ENCODE data around the gene FAP.

- TF ChIP-seq POLR2A (IDR thresholded peaks at IDR 0.05) (no peak), CTCF (IDR thresholded peaks at IDR 0.05) (no peak)
These were observed 87.1 kb downstream of the FAP start for GRCh38 chr2:162156149-162156548.
